C4-2B (cell line): ENCODE results near the gene FGD5.

ENCODE experiments used
- ZFX ChIP-seq: fragments of 450-650 bp; IDR thresholded peaks from 2 replicates; pipeline ENCODE4 v1.6.1; 2017
- TF ChIP-seq, protein P1 (sequence below): fragments of 450-650 bp; conservative IDR thresholded peaks from 2 replicates; pipeline ENCODE4 v1.5.1; 2017; ENCODE audit warnings: mild to moderate bottlenecking

DNA sequence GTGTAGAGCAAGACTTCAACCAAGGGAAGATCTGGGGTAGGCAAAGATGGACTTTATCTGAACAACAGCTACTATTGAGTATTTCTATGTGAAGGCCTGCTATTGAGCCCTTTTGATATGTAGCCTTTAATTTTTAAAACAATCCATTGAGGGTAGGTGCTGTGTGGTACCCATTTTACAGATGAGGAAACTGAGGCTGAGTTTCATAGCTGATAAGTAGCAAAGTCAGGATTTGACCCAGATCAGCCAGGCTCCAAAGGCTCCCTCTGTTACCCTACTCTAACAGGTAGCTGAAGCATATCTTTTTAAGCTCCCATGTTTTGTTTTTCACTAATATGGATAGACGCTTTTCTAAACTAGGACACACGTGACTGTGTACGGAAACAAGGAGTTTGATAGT, 2.4 kb upstream of the FGD5 start:
- TF ChIP-seq, protein P1, sequence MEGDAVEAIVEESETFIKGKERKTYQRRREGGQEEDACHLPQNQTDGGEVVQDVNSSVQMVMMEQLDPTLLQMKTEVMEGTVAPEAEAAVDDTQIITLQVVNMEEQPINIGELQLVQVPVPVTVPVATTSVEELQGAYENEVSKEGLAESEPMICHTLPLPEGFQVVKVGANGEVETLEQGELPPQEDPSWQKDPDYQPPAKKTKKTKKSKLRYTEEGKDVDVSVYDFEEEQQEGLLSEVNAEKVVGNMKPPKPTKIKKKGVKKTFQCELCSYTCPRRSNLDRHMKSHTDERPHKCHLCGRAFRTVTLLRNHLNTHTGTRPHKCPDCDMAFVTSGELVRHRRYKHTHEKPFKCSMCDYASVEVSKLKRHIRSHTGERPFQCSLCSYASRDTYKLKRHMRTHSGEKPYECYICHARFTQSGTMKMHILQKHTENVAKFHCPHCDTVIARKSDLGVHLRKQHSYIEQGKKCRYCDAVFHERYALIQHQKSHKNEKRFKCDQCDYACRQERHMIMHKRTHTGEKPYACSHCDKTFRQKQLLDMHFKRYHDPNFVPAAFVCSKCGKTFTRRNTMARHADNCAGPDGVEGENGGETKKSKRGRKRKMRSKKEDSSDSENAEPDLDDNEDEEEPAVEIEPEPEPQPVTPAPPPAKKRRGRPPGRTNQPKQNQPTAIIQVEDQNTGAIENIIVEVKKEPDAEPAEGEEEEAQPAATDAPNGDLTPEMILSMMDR: no peak
- TF ChIP-seq ZFX: no peak
